ENCODE data around the gene OGFOD3. TPM values are rescaled to one million over a fixed set of nuclear protein-coding genes. Genes with fewer than 3 reads are reported as not detected.

The OGFOD3 gene
- total and polyA plus RNA-seq, 2 donors from 2014 or later, result 27.8 to 36.1 TPM

DNA sequence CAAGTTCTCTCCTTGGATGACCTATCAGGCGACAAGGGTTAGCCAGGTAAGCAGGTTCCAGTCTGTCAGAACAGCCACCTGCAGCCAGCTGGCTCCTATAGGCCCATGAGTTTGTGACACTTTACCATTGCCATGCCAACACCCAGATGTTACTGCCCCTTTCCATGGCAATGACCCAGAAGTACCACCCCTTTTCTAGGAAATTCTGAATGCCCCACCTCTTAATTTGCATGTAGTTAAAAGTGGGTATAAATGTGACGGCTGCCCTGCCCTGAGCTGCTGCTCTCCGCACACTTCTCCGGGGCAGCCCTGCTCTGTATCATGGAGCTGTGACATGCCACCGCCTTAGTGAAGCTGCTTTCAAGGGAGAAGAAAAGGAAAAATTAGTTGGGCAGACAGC is 74.8 kb downstream of the OGFOD3 start:
- DNase-seq (no peak), FAIRE-seq (no peak)
- Histone ChIP-seq H3K27me3 (ENCODE audit: control insufficient read depth, insufficient read depth, low read length) (no peaks in the 10 kb centered on the region), H3K36me3 (ENCODE audit: control insufficient read depth in 2 of 3, insufficient read depth in 3 of 3, low read length in 3 of 3) (no peaks in the 10 kb centered on the region), H3K27ac (ENCODE audit: low read depth in 2 of 2, low read length in 2 of 2) (no peak overlapping the region), H3K9me3 (ENCODE audit: control insufficient read depth in 2 of 3, insufficient read depth in 1 of 3, low read length in 3 of 3) (no peaks in the 10 kb centered on the region), H3K4me3 (ENCODE audit: low read length in 3 of 3) (no peak overlapping the region), H3K9ac (ENCODE audit: low read length in 3 of 3) (no peak overlapping the region), H3K4me1 (ENCODE audit: control insufficient read depth in 2 of 3, insufficient read depth in 2 of 3, low read depth in 1 of 3, low read length in 3 of 3) (peaks cover 0 to 8% (median 0%) of the 10 kb centered on the region in 3 donors)
- intact Hi-C loops (cut with DNase I), result no loop called here
- no peak for TF ChIP-seq CTCF (IDR thresholded peaks at IDR 0.05; ENCODE audit: borderline replicate concordance, extremely low read depth, insufficient read depth)

DNA sequence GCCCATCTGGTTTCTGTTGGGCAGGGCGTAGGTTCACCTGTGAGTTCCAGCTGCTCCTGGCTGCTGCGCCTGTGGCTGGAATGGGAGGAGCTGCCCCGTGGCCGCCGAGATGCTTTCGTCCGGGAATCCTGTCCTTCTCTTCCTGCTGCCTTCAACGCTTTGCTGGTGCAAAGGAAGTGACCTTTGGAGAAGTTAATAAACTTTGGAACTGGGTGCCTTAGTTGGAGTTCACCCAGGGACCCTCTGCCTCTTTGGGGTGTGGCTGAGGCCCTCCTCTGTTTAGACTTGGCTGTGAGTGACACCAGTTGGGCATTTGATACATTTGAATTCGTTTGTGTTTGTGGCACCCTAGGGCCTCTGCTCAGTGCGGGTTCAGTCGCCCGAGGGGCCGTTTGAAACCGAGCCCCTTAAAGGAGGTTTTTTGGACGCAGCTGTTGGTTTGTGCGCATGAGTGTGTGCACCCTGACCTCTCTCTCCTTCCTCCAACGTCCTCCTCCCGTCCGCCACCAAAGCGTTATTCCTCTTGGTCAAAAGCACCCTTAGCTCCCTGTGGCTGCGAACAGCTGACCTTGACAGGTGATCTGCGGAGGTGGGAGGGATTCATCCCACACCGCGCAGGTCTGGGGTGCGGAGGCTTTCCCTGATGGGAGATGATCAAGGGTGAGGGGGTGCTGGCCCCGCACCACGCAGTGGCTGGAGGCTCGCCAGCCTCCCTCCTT is 75.9 kb downstream of the OGFOD3 start:
- H3K4me1 ChIP-seq (ENCODE audit: control insufficient read depth in 2 of 3, insufficient read depth in 2 of 3, low read depth in 1 of 3, low read length in 3 of 3), result peaks cover 0 to 8% (median 0%) of the 10 kb centered on the region in 3 donors
- H3K27ac ChIP-seq (ENCODE audit: low read depth in 2 of 2, low read length in 2 of 2), result no peak overlapping the region
- DNase-seq, result no peak
- no peaks in the 10 kb centered on the region for H3K9me3 ChIP-seq (ENCODE audit: control insufficient read depth in 2 of 3, insufficient read depth in 1 of 3, low read length in 3 of 3)
- no peak for TF ChIP-seq CTCF (IDR thresholded peaks at IDR 0.05; ENCODE audit: borderline replicate concordance, extremely low read depth, insufficient read depth)
- H3K27me3 ChIP-seq (ENCODE audit: control insufficient read depth, insufficient read depth, low read length), result no peaks in the 10 kb centered on the region
- intact Hi-C loops (cut with DNase I), result no loop called here
- no peak for FAIRE-seq
- no peaks in the 10 kb centered on the region for H3K36me3 ChIP-seq (ENCODE audit: control insufficient read depth in 2 of 3, insufficient read depth in 3 of 3, low read length in 3 of 3)
- no peak overlapping the region for H3K4me3 ChIP-seq (ENCODE audit: low read length in 3 of 3)
- no peak overlapping the region for H3K9ac ChIP-seq (ENCODE audit: low read length in 3 of 3)

- DNase-seq (no peak), FAIRE-seq (no peak)
- H3K27ac ChIP-seq (ENCODE audit: low read depth in 2 of 2, low read length in 2 of 2), result no peak overlapping the region
- H3K4me1 ChIP-seq (ENCODE audit: control insufficient read depth in 2 of 3, insufficient read depth in 2 of 3, low read depth in 1 of 3, low read length in 3 of 3), result peaks cover 0 to 12% (median 0%) of the 10 kb centered on the region in 3 donors
- no peaks in the 10 kb centered on the region for H3K27me3 ChIP-seq (ENCODE audit: control insufficient read depth, insufficient read depth, low read length)
- peak overlapping the region in 1 of 3 donors; percentile 47 for H3K4me3 ChIP-seq (ENCODE audit: low read length in 3 of 3)
- H3K9me3 ChIP-seq (ENCODE audit: control insufficient read depth in 2 of 3, insufficient read depth in 1 of 3, low read length in 3 of 3), result no peaks in the 10 kb centered on the region
- TF ChIP-seq CTCF (IDR thresholded peaks at IDR 0.05; ENCODE audit: borderline replicate concordance, extremely low read depth, insufficient read depth), result no peak
- intact Hi-C loops (cut with DNase I), result no loop called here
- peak overlapping the region in 2 of 3 donors; percentile 41 to 65 for H3K9ac ChIP-seq (ENCODE audit: low read length in 3 of 3)
- no peaks in the 10 kb centered on the region for H3K36me3 ChIP-seq (ENCODE audit: control insufficient read depth in 2 of 3, insufficient read depth in 3 of 3, low read length in 3 of 3)
Observed at GRCh38 chr17:82339634-82340580, 78.5 kb downstream of the OGFOD3 start.

Other genes with a start within 250 kb of the OGFOD3 start
- gene CCDC57, start 205.7 kb downstream of the OGFOD3 start, total RNA-seq, result 79.4 TPM
- gene CCDC57, start 205.7 kb downstream of the OGFOD3 start, polyA plus RNA-seq (ENCODE audit: insufficient read depth, low read depth, low replicate concordance), result 46.7 TPM
- gene SLC16A3, start 189.5 kb downstream of the OGFOD3 start, total RNA-seq, result 85.7 TPM
- gene SLC16A3, start 189.5 kb downstream of the OGFOD3 start, polyA plus RNA-seq (ENCODE audit: insufficient read depth, low read depth, low replicate concordance), result 28.8 TPM
- gene CSNK1D, start 144.9 kb downstream of the OGFOD3 start, total RNA-seq, result 160 TPM
- gene CSNK1D, start 144.9 kb downstream of the OGFOD3 start, polyA plus RNA-seq (ENCODE audit: insufficient read depth, low read depth, low replicate concordance), result 69.7 TPM
- 9.2 TPM for gene CD7, start 101.0 kb downstream of the OGFOD3 start, total RNA-seq
- gene CD7, start 101.0 kb downstream of the OGFOD3 start, polyA plus RNA-seq (ENCODE audit: insufficient read depth, low read depth, low replicate concordance), result 1.0 TPM
- 87.5 TPM for gene SECTM1, start 84.8 kb downstream of the OGFOD3 start, total RNA-seq
- gene SECTM1, start 84.8 kb downstream of the OGFOD3 start, polyA plus RNA-seq (ENCODE audit: insufficient read depth, low read depth, low replicate concordance), result 15.4 TPM
- not detected for gene TEX19, start 59.3 kb downstream of the OGFOD3 start, total RNA-seq
- gene TEX19, start 59.3 kb downstream of the OGFOD3 start, polyA plus RNA-seq (ENCODE audit: insufficient read depth, low read depth, low replicate concordance), result not detected
- not detected for gene UTS2R, start 46.8 kb downstream of the OGFOD3 start, total RNA-seq
- not detected for gene UTS2R, start 46.8 kb downstream of the OGFOD3 start, polyA plus RNA-seq (ENCODE audit: insufficient read depth, low read depth, low replicate concordance)
- gene HEXD, start 239 bp downstream of the OGFOD3 start, total RNA-seq, result 39.2 TPM
- 42.0 TPM for gene HEXD, start 239 bp downstream of the OGFOD3 start, polyA plus RNA-seq (ENCODE audit: insufficient read depth, low read depth, low replicate concordance)
- gene CYBC1, start 32.2 kb upstream of the OGFOD3 start, total RNA-seq, result 139 TPM
- gene CYBC1, start 32.2 kb upstream of the OGFOD3 start, polyA plus RNA-seq (ENCODE audit: insufficient read depth, low read depth, low replicate concordance), result 38.2 TPM
- 45.8 TPM for gene NARF, start 40.2 kb upstream of the OGFOD3 start, total RNA-seq
- gene NARF, start 40.2 kb upstream of the OGFOD3 start, polyA plus RNA-seq (ENCODE audit: insufficient read depth, low read depth, low replicate concordance), result 29.1 TPM
- 37.9 TPM for gene FOXK2, start 101.1 kb upstream of the OGFOD3 start, total RNA-seq
- 13.5 TPM for gene FOXK2, start 101.1 kb upstream of the OGFOD3 start, polyA plus RNA-seq (ENCODE audit: insufficient read depth, low read depth, low replicate concordance)
- gene WDR45B, start 229.9 kb upstream of the OGFOD3 start, total RNA-seq, result 65.4 TPM
- gene WDR45B, start 229.9 kb upstream of the OGFOD3 start, polyA plus RNA-seq (ENCODE audit: insufficient read depth, low read depth, low replicate concordance), result 64.7 TPM